SU-DHL-6 (cell line): ENCODE data around the gene SKIC8.

Experiments used
- H2AFZ ChIP-seq: fragments of 200-600 bp; sonication (generic); 2 replicates; pipeline ENCODE4 v1.6.1; 2014; ENCODE audit warnings: low read depth, mild to moderate bottlenecking, moderate library complexity, mixed read lengths, antibody characterized with exemption, low read length; ENCODE audit not compliant: severe bottlenecking
- H3F3A ChIP-seq: fragments of 200-600 bp; shearing (Covaris generic); 2 replicates; pipeline ENCODE4 v1.6.0; 2016; ENCODE audit warnings: antibody characterized with exemption, mild to moderate bottlenecking; ENCODE audit not compliant: insufficient read depth
- H3K27ac ChIP-seq: fragments of 200-600 bp; sonication (generic); 2 replicates; pipeline ENCODE4 v1.5.1; 2016; ENCODE audit warnings: low read depth, mild to moderate bottlenecking, low read length, moderate library complexity, mixed read lengths
- H3K27me3 ChIP-seq: fragments of 200-600 bp; sonication (generic), shearing (Covaris generic); 2 replicates; pipeline ENCODE4 v1.6.0; 2014; ENCODE audit warnings: mild to moderate bottlenecking, low read length
- H3K36me3 ChIP-seq: fragments of 200-600 bp; sonication (generic); 2 replicates; pipeline ENCODE4 v1.6.1; 2014; ENCODE audit warnings: mild to moderate bottlenecking, low read length, mixed read lengths
- H3K4me2 ChIP-seq: fragments of 300-600, 200-600 bp; shearing (Covaris generic), sonication (generic); 2 replicates; pipeline ENCODE4 v1.6.0; 2014; ENCODE audit warnings: low read length, low read depth, mild to moderate bottlenecking; ENCODE audit not compliant: poor library complexity, severe bottlenecking
- H3K4me3 ChIP-seq: fragments of 200-600 bp; sonication (generic); 2 replicates; pipeline ENCODE4 v1.5.1; 2014; ENCODE audit warnings: antibody characterized with exemption, low read length, mild to moderate bottlenecking, mixed read lengths; ENCODE audit not compliant: insufficient read depth, poor library complexity, severe bottlenecking
- H3K79me2 ChIP-seq: fragments of 200-600 bp; sonication (generic); 2 replicates; pipeline ENCODE4 v1.6.1; 2014; ENCODE audit warnings: mild to moderate bottlenecking, low read length, moderate library complexity; ENCODE audit not compliant: insufficient read depth
- H3K9ac ChIP-seq: fragments of 200-600 bp; sonication (generic); 2 replicates; pipeline ENCODE4 v1.7.0; 2014; ENCODE audit warnings: mild to moderate bottlenecking, low read length
- H3K9me2 ChIP-seq: fragments of 200-600 bp; sonication (generic); replicated peaks from 2 replicates; pipeline ENCODE4 v1.6.1; 2014; ENCODE audit warnings: low read length; ENCODE audit not compliant: insufficient read depth
- H3K9me3 ChIP-seq: fragments of 200-600 bp; sonication (generic); 2 replicates; pipeline ENCODE4 v1.6.1; 2014; ENCODE audit warnings: low read length, mixed read lengths; ENCODE audit not compliant: insufficient read depth
- H4K20me1 ChIP-seq: fragments of 200-600 bp; sonication (generic); 2 replicates; pipeline ENCODE4 v1.6.1; 2014; ENCODE audit warnings: low read depth, mild to moderate bottlenecking, antibody characterized with exemption, low read length, moderate library complexity, mixed read lengths
- CTCF ChIP-seq: fragments of 200-600 bp; sonication (generic); IDR thresholded peaks from one replicate; pipeline ENCODE4 v1.5.1; 2017; ENCODE audit warnings: antibody characterized with exemption, mild to moderate bottlenecking, low read length, moderate library complexity; ENCODE audit not compliant: insufficient read depth, poor library complexity, severe bottlenecking
- EZH2phosphoT487 ChIP-seq: fragments of 200-600 bp; sonication (generic), shearing (Covaris generic); conservative IDR thresholded peaks from 2 replicates; pipeline ENCODE4 v1.6.1; 2018; ENCODE audit warnings: mild to moderate bottlenecking, antibody characterized with exemption, low read length, moderate library complexity, mixed read lengths

The SKIC8 gene

DNA sequence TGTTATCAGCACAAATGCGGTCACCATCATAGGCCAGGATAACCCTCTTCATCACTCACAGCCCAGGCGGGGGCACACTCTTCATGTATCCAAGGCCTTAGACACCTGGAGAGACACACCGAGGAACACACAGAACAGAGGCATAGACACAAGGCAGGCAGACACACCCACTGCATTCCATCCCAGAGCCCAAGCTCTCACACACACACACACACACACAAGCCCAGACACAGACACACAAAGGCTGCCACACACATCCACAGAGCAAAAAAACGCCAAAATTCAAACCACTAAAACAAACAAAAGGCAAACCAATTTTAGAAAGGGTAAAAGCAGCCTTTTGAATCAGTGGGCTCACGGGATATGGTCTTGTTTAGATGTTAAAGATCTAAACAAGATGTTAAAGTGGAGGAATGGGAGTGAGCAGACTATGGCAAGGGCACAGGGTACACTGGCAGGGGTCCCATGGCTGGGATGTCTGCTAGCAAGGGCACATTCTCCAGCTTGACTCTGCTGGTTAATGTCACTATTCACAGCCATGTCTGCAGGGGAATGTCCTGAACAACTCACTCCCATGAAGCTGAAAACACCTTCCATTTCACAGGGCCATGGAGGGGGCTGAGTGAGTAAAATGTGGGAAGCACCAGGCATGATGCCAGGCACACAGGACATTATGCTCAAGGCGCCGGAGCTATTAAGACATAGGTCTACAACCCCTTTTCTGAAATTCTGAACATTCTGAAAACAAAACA lies 25.9 kb upstream of the SKIC8 start:
- no peaks in the 10 kb centered on the region for H3K79me2 ChIP-seq
- no peak overlapping the region for H2AFZ ChIP-seq
- H3K9me2 ChIP-seq = no peaks in the 10 kb centered on the region
- no peak overlapping the region for H3K4me3 ChIP-seq
- no peak overlapping the region for H3K4me2 ChIP-seq
- TF ChIP-seq EZH2phosphoT487 (no peak), CTCF (no peak)
- no peaks in the 10 kb centered on the region for H3F3A ChIP-seq
- H3K9me3 ChIP-seq = no peaks in the 10 kb centered on the region
- H3K9ac ChIP-seq = no peak overlapping the region
- H4K20me1 ChIP-seq = no peaks in the 10 kb centered on the region
- no peaks in the 10 kb centered on the region for H3K36me3 ChIP-seq
- H3K27me3 ChIP-seq = no peaks in the 10 kb centered on the region
- no peak overlapping the region for H3K27ac ChIP-seq

DNA sequence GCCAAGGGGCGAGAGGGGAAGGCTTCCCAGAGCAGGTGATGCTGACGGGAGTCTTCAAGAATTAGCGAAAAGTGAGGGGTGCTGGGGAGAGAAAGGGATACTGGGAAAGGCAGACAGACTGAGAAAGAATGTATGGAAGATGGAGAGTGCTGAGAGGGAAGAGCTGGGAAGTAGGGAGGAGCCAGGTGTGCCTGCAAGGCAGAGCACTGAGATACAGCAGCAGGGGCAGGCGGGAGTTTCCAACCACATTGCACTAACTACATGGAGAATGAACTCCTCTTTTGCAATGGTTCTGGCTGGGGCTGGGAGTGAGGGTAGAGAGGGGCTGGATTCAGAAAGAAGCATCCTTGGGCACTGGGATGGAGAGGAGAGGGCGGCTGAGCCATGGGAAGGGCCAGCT lies 24.7 kb upstream of the SKIC8 start:
- no peak overlapping the region for H3K9ac ChIP-seq
- no peaks in the 10 kb centered on the region for H3K27me3 ChIP-seq
- no peak overlapping the region for H3K4me3 ChIP-seq
- no peaks in the 10 kb centered on the region for H3F3A ChIP-seq
- TF ChIP-seq CTCF (no peak), EZH2phosphoT487 (no peak)
- H3K27ac ChIP-seq = no peak overlapping the region
- no peak overlapping the region for H3K4me2 ChIP-seq
- no peaks in the 10 kb centered on the region for H3K36me3 ChIP-seq
- no peaks in the 10 kb centered on the region for H3K9me3 ChIP-seq
- H3K9me2 ChIP-seq = no peaks in the 10 kb centered on the region
- H4K20me1 ChIP-seq = no peaks in the 10 kb centered on the region
- H3K79me2 ChIP-seq = no peaks in the 10 kb centered on the region
- no peak overlapping the region for H2AFZ ChIP-seq

- no peak overlapping the region for H2AFZ ChIP-seq
- H3F3A ChIP-seq = no peaks in the 10 kb centered on the region
- H3K79me2 ChIP-seq = no peaks in the 10 kb centered on the region
- no peak overlapping the region for H3K27ac ChIP-seq
- no peaks in the 10 kb centered on the region for H3K36me3 ChIP-seq
- H4K20me1 ChIP-seq = no peaks in the 10 kb centered on the region
- H3K27me3 ChIP-seq = no peaks in the 10 kb centered on the region
- no peak overlapping the region for H3K9ac ChIP-seq
- no peak for TF ChIP-seq EZH2phosphoT487
- no peaks in the 10 kb centered on the region for H3K9me3 ChIP-seq
- H3K9me2 ChIP-seq = no peaks in the 10 kb centered on the region
- H3K4me2 ChIP-seq = no peak overlapping the region
- no peak overlapping the region for H3K4me3 ChIP-seq
Measured at GRCh38 chr15:78323693-78324092, 24.3 kb upstream of the SKIC8 start.

DNA sequence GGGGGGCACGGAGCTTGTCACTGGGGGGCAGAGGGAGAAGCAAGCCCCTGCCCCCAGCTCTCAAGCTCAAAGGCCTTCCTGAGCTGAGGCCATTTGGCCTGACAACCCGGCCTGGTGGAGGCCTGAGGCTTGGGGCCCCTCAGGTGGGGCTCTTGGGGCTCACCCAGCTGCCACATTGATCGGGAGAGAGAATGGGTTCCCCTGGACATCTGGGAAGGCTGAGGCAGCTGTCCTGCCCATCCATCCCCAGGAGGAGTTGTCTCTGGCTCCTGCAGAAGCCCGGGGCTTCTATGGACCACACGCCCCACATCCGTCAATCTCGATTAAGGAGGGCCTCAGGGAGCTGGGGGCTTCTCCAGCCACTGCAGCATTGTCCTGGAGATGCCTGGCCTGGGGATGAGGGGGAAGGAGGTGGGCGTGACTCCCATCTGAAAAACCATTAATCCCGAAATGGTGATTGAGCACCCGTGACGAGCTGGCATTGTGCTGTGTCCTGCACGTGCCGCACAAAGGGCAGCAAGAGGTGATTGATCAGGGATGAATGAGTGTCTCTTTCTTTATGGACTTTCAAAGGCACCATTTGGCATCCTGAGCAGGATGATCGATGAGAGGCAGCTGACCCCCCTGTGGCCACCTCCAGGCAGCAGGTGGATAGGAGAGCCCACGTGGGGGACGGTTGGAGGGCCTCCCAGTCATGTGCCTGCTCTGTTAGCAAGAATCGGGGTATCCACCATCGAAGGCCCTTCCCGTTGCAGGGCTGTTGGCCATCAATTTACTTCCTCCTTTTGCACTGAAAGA lies 23.5 kb upstream of the SKIC8 start:
- Histone ChIP-seq H3K4me3 (no peak overlapping the region), H3K36me3 (no peaks in the 10 kb centered on the region), H3K9me2 (no peaks in the 10 kb centered on the region), H2AFZ (no peak overlapping the region), H3K4me2 (no peak overlapping the region), H3F3A (no peaks in the 10 kb centered on the region), H3K27me3 (no peaks in the 10 kb centered on the region), H3K79me2 (no peaks in the 10 kb centered on the region), H3K27ac (no peak overlapping the region), H4K20me1 (no peaks in the 10 kb centered on the region), H3K9ac (no peak overlapping the region), H3K9me3 (no peaks in the 10 kb centered on the region)
- TF ChIP-seq EZH2phosphoT487 (no peak), CTCF (no peak)
